Type B pancreatic cell (in vitro differentiated cells): ENCODE measurements around the gene ZNF785. TPM values are rescaled to one million over a fixed set of nuclear protein-coding genes. Genes with fewer than 3 reads are reported as not detected.
A peak's percentile ranks its signal among the peaks of the same experiment; 100 is the strongest.

ENCODE experiments used
- DNase-seq: peaks from one replicate; pipeline ENCODE4 v3.0.0; 2021; ENCODE audit warnings: mixed read lengths; ENCODE audit not compliant: unreplicated experiment; ENCODE audit errors: extremely low spot score
- H3K27ac Mint-ChIP-seq: 2 replicates; pipeline ENCODE4 v1.8.0; 2021; ENCODE audit warnings: mild to moderate bottlenecking, mixed read lengths
- H3K27me3 Mint-ChIP-seq: 2 replicates; pipeline ENCODE4 v1.8.0; 2021; ENCODE audit warnings: mixed read lengths
- H3K36me3 Mint-ChIP-seq: 2 replicates; pipeline ENCODE4 v1.8.0; 2021; ENCODE audit warnings: mixed read lengths
- H3K4me1 Mint-ChIP-seq: one replicate; pipeline ENCODE4 v1.8.0; 2021; ENCODE audit warnings: mixed read lengths; ENCODE audit not compliant: unreplicated experiment
- H3K4me3 Mint-ChIP-seq: 2 replicates; pipeline ENCODE4 v1.8.0; 2021; ENCODE audit warnings: mild to moderate bottlenecking, mixed read lengths
- H3K9me3 Mint-ChIP-seq: 2 replicates; pipeline ENCODE4 v1.8.0; 2021; ENCODE audit warnings: mixed read lengths
- total RNA-seq: library from RNA; stranded (reverse); gene quantifications from 2 replicates; pipeline ENCODE4 v1.2.1, GENCODE V29; 2021; ENCODE audit warnings: low replicate concordance
- TF ChIP-seq, protein P1 (sequence below): fragments of 200-600 bp; sonication (generic); conservative IDR thresholded peaks from 2 replicates; pipeline ENCODE4 v1.5.0; 2021; ENCODE audit warnings: antibody characterized with exemption, mild to moderate bottlenecking

ZNF785 gene
- total RNA-seq, 1 donor from 2014 or later = 29.1 TPM

DNA sequence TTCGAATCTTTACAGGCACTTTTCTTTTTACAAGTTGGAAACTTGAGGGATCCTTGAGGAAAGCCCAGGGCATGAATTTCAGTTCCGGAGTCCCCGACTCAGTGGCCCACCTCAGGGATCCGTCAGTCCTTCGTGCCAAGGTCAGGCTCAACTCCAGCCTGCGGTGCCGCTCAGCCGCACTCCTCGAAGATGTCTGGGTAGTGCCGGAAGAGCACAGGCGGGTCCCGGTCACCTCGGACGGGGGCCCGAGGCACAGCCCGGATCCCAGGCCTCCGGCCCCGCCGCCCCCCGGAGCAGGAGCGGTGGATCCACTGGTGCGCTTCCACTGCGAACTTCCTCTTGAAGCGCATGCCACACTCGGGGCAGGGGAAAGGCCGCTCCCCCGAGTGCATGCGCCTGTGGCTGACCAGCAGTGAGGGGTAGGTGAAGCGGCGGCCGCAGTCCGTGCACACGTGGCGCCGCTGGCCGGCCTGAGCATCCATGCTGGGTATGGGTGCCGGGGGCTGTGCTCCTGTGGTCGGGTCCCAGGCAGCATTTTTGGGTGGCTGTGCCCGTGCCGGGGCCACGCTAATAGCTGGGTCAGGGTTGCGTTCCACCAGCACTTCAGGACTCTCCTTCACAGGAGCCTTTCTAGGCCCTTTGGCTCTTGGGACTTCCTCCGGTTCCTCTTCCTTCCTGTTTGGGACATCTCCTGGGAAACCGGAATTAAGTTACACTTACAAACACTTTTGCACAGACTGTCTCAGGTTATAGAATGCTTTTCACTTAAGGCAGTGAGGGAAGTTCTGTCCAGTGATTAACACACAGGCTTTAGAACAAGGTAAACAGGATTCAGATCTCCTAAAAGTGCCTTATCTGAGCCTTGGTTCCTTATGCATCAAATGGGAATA lies 15.5 kb downstream of the ZNF785 start:
- Mint-ChIP-seq H3K27me3 (no peaks in the 10 kb centered on the region), H3K4me3 (peak overlapping the region; percentile 93), H3K9me3 (no peaks in the 10 kb centered on the region), H3K27ac (peak overlapping the region; percentile 83), H3K4me1 (peaks cover 36% of the 10 kb centered on the region), H3K36me3 (peaks cover 4% of the 10 kb centered on the region)
- TF ChIP-seq, protein P1, sequence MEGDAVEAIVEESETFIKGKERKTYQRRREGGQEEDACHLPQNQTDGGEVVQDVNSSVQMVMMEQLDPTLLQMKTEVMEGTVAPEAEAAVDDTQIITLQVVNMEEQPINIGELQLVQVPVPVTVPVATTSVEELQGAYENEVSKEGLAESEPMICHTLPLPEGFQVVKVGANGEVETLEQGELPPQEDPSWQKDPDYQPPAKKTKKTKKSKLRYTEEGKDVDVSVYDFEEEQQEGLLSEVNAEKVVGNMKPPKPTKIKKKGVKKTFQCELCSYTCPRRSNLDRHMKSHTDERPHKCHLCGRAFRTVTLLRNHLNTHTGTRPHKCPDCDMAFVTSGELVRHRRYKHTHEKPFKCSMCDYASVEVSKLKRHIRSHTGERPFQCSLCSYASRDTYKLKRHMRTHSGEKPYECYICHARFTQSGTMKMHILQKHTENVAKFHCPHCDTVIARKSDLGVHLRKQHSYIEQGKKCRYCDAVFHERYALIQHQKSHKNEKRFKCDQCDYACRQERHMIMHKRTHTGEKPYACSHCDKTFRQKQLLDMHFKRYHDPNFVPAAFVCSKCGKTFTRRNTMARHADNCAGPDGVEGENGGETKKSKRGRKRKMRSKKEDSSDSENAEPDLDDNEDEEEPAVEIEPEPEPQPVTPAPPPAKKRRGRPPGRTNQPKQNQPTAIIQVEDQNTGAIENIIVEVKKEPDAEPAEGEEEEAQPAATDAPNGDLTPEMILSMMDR = no peak
- no peak for DNase-seq

DNA sequence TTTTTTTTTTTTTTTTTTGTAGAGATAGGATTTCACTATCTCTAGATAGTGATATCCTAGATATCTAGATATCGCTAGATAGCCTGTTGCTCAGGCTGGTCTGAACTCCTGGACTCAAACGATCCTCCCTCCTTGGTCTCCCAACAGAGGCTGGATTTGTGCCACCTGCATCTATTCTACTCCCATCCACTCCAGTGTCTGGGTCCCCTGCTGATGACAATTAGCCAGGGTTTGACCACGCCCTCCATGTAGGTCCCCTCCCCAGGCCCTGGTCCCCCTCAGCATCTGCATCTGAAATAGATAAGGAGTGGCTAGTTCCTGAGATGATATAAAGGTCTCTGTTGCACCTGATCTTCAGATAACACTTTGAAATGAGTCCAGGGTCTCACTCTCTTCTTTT lies 16.2 kb downstream of the ZNF785 start:
- DNase-seq = no peak
- peaks cover 30% of the 10 kb centered on the region for H3K4me1 Mint-ChIP-seq
- no peaks in the 10 kb centered on the region for H3K36me3 Mint-ChIP-seq
- TF ChIP-seq, protein P1 = no peak
- H3K27ac Mint-ChIP-seq = no peak overlapping the region
- H3K27me3 Mint-ChIP-seq = no peaks in the 10 kb centered on the region
- H3K4me3 Mint-ChIP-seq = no peak overlapping the region
- H3K9me3 Mint-ChIP-seq = no peaks in the 10 kb centered on the region

DNA sequence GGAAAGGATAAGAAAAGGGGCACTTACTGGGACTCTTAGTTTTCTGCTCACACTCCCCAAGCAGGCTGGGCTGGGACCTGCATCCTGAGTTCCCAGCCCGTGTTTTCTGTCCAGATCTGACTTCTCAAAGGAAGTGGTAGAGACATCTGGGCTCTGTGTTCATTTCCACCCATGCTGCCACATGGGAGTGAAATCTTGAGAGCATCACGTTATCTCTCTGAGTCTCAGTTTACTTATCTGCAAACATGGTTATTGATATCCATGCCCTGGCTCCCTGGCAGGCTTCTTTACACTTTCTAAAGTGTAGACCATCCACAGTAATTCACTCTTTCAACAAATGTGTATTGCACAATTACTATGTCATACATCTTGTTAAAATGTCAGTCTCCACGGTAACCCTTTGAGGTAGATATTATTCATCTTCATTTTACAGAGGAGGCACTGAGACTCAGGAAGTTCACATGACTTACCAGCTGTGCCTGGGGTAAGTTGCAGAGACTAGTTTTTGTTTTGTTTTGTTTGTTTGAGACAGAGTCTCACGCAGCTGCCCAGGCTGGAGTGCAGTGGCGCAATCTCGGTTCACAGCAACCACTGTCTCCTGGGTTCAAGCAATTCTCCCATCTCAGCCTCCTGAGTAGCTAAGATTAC lies 17.4 kb downstream of the ZNF785 start:
- Mint-ChIP-seq H3K27me3 (no peaks in the 10 kb centered on the region), H3K9me3 (no peaks in the 10 kb centered on the region), H3K4me3 (peak overlapping the region; percentile 77), H3K27ac (peak overlapping the region; percentile 94), H3K36me3 (no peaks in the 10 kb centered on the region), H3K4me1 (peaks cover 30% of the 10 kb centered on the region)
- no peak for DNase-seq
- TF ChIP-seq, protein P1 = no peak

DNA sequence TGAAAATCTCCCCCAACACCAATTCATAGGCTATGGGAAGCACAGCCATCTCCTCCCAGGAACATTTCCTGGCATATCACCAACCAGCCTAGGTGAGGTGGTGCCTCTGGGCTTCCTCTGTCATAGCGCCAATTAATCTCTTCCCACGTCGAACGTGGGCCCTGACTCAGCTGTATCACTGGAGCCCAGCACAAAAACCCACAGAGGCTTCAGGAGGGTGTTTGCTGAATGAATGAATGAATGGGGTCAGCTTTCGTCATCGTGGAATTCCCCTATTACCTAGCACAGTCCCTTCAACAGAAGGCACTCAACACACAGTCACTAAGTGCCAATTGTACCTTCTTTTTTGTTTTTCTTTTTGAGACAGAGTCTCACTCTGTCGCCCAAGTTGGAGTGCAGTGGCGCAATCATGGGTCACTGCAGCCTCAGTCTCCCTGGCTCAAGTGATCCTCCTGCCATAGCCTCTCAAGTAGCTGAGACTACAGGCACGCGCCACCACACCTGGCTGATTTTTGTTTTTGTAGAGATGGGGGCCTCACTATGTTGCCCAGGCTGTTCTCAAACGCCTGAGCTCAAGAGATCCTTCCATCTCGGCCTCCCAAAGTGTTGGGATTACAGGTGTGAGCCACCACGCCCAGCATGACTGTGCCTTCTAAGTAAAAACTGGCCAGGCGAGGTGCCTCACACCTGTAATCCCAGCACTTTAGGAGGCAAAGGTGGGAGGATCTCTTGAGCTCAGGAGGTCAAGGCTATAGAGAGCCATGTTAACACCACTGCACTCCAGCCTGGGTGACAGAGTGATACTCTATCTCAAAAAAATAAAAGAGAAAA lies 18.1 kb downstream of the ZNF785 start:
- TF ChIP-seq, protein P1 = no peak
- H3K4me1 Mint-ChIP-seq = peaks cover 30% of the 10 kb centered on the region
- peak overlapping the region; percentile 94 for H3K27ac Mint-ChIP-seq
- H3K36me3 Mint-ChIP-seq = no peaks in the 10 kb centered on the region
- peak overlapping the region; percentile 77 for H3K4me3 Mint-ChIP-seq
- DNase-seq = no peak
- H3K9me3 Mint-ChIP-seq = no peaks in the 10 kb centered on the region
- no peaks in the 10 kb centered on the region for H3K27me3 Mint-ChIP-seq

DNA sequence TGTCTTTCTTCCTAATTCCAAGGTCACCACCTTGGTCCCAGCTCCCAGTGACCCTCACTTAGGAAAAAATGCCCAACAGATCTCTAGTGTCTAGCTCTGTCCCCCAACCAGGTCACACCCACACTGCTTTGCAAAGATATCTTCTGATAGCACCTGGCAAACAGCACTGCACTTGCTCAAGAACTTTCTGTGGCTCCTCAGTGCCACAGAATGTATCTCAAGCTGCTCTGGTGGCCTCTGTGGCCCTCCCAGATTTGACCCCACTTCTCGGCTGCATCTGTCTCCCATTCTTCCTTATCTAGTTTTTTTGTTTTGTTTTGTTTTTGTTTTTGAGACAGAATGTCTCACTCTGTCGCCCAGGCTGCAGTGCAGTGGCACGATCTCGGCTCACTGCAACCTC lies 19.0 kb downstream of the ZNF785 start:
- Mint-ChIP-seq H3K27ac (peak overlapping the region; percentile 49), H3K4me3 (peak overlapping the region; percentile 5), H3K27me3 (no peaks in the 10 kb centered on the region), H3K9me3 (no peaks in the 10 kb centered on the region), H3K4me1 (peaks cover 22% of the 10 kb centered on the region), H3K36me3 (no peaks in the 10 kb centered on the region)
- TF ChIP-seq, protein P1 = no peak
- DNase-seq = no peak
